Endothelial cell of umbilical vein (primary cell): Measurements from ENCODE around the gene GNAT1. TPM values are rescaled to one million over a fixed set of nuclear protein-coding genes. Genes with fewer than 3 reads are reported as not detected.

Experiments used
- BruUV-seq: library from RNA; stranded (reverse); fragments of 400-500 nt; replicated peaks from 2 replicates; lab custom pipeline; 2021; lab: Mats Ljungman, UMichigan
- CTCF ChIA-PET: fragments of 300-600, 350-600 bp; sonication (Branson Sonifier 250); formaldehyde crosslinking; loops from one replicate; lab custom pipeline; 2021; ENCODE audit warnings: antibody characterized with exemption, inconsistent platforms; lab: Charles Lee
- POLR2A ChIA-PET: fragments of 300-600, 350-600 bp; sonication (Branson Sonifier 250); formaldehyde crosslinking; loops from one replicate; lab custom pipeline; 2021; ENCODE audit warnings: antibody characterized with exemption, inconsistent platforms; lab: Charles Lee
- DNase-seq: peaks from one replicate; pipeline ENCODE4 v3.0.0-alpha.2; 2011; ENCODE audit warnings: low read depth, low spot score
- FAIRE-seq: peaks from 2 replicates; lab custom pipeline; 2011; peaks lifted over from hg19 to GRCh38; lab: Jason Lieb, UNC
- H2AFZ ChIP-seq: 2 replicates; pipeline ENCODE4 v1.6.0; 2012; ENCODE audit warnings: low read depth, low read length, control low read depth, inconsistent platforms
- H3K27ac ChIP-seq: 2 replicates; pipeline ENCODE4 v1.5.1; 2011; ENCODE audit warnings: low read depth, mild to moderate bottlenecking, control low read depth, low read length, moderate library complexity; ENCODE audit not compliant: insufficient read depth
- H3K27me3 ChIP-seq, 2 experiments: 2 replicates each; pipeline versions ENCODE4 v1.6.0 to v1.6.1; 2011; ENCODE audit warnings: low read length in 2 of 2, mixed read lengths in 1 of 2; ENCODE audit not compliant: control insufficient read depth in 2 of 2, insufficient read depth in 2 of 2
- H3K36me3 ChIP-seq, 2 experiments: 2 replicates in 1 of 2; 3 replicates in 1 of 2; pipeline ENCODE4 v1.5.1; 2011; ENCODE audit warnings: low read length in 2 of 2, mild to moderate bottlenecking in 1 of 2, moderate library complexity in 1 of 2; ENCODE audit not compliant: control insufficient read depth in 2 of 2, insufficient read depth in 2 of 2; ENCODE audit errors: extremely low read depth in 1 of 2
- H3K4me1 ChIP-seq: 3 replicates; pipeline ENCODE4 v1.5.1; 2011; ENCODE audit warnings: mild to moderate bottlenecking, low read length; ENCODE audit not compliant: control insufficient read depth, insufficient read depth; ENCODE audit errors: extremely low read depth
- H3K4me2 ChIP-seq: 2 replicates; pipeline ENCODE4 v1.6.1; 2011; ENCODE audit warnings: low read length, control low read depth, mixed read lengths; ENCODE audit not compliant: insufficient read depth
- H3K4me3 ChIP-seq, 3 experiments: fragments of 200-600 bp in 1 of 3; sonication (generic), shearing (Covaris generic) in 1 of 3; replicated peaks in 1 of 3; 2 replicates each; pipeline ENCODE4 v1.5.1; 2011 to 2016; ENCODE audit warnings: control low read depth in 3 of 3, low read length in 3 of 3, mild to moderate bottlenecking in 2 of 3, inconsistent platforms in 1 of 3, low read depth in 1 of 3, moderate library complexity in 1 of 3; ENCODE audit not compliant: insufficient read depth in 1 of 3
- H3K79me2 ChIP-seq: 2 replicates; pipeline ENCODE4 v1.6.0; 2012; ENCODE audit warnings: low read length, inconsistent platforms; ENCODE audit not compliant: control insufficient read depth, insufficient read depth
- H3K9ac ChIP-seq: replicated peaks from 2 replicates; pipeline ENCODE3; 2011; ENCODE audit warnings: low read length, control low read depth; ENCODE audit not compliant: insufficient read depth; ENCODE audit errors: extremely low read depth
- H3K9me1 ChIP-seq: replicated peaks from 3 replicates; pipeline ENCODE4 v1.6.0; 2011; ENCODE audit warnings: mild to moderate bottlenecking, low read length; ENCODE audit not compliant: control insufficient read depth, insufficient read depth; ENCODE audit errors: extremely low read depth
- H3K9me3 ChIP-seq: replicated peaks from 2 replicates; pipeline ENCODE4 v1.5.1; 2012; ENCODE audit warnings: low read length, inconsistent platforms; ENCODE audit not compliant: control insufficient read depth, insufficient read depth
- H4K20me1 ChIP-seq: replicated peaks from 2 replicates; pipeline ENCODE3; 2011; ENCODE audit warnings: mild to moderate bottlenecking, low read length; ENCODE audit not compliant: control insufficient read depth, insufficient read depth; ENCODE audit errors: extremely low read depth
- FOS ChIP-seq: IDR thresholded peaks from 2 replicates; pipeline ENCODE4 v1.6.1; 2011; ENCODE audit warnings: mild to moderate bottlenecking, low read length, moderate library complexity, borderline replicate concordance; ENCODE audit not compliant: insufficient read depth
- POLR2A ChIP-seq: IDR thresholded peaks from 2 replicates; pipeline ENCODE4 v1.6.1; 2012; ENCODE audit warnings: low read depth, mild to moderate bottlenecking, control low read depth, low read length
- dilution Hi-C: fragments of 300-500 bp; cut with MboI; formaldehyde crosslinking; loops from one replicate; pipeline ENCODE4 v1.15.0; 2019; ENCODE audit warnings: low sequenced_read_pairs; ENCODE audit not compliant: extremely low pct_ligation_motif_present
- intact Hi-C: fragments of 100-400 bp; cut with micrococcal nuclease; formaldehyde crosslinking; loops from one replicate; pipeline ENCODE4 v1.10.0; 2022
- microRNA counts: library from miRNA; unstranded; fragments of <30 nt; microRNA quantifications from one replicate; lab custom pipeline; 2016
- microRNA-seq: library from miRNA; unstranded; fragments of <30 nt; microRNA quantifications from one replicate; pipeline ENCODE4 v1.2.0, GENCODE V29; 2021; ENCODE audit warnings: borderline number of aligned reads, borderline replicate concordance
- polyA plus RNA-seq, 4 experiments: library from polyadenylated mRNA; depleted of rRNA in 3 of 4; stranded (reverse) in 3 of 4; unstranded in 1 of 4; fragments of >200 nt; gene quantifications; 2 replicates each; pipeline versions ENCODE4 v1.2.1 to v1.2.3, GENCODE V29; 2011 to 2012; ENCODE audit warnings: missing spikeins in 1 of 4
- small RNA-seq: library from RNA; depleted of rRNA; stranded (forward); fragments of <200 nt; gene quantifications from one replicate; pipeline ENCODE3, GENCODE V24; 2012; ENCODE audit warnings: low replicate concordance, low read depth; ENCODE audit not compliant: insufficient read depth, insufficient read length
- total RNA-seq: library from RNA; stranded (reverse); gene quantifications from 2 replicates; pipeline ENCODE4 v1.2.3, GENCODE V29; 2021
- TF ChIP-seq, protein P1 (sequence below): IDR thresholded peaks from 2 replicates; pipeline ENCODE4 v1.6.1; 2011; ENCODE audit not compliant: insufficient read depth, insufficient read length

Gene GNAT1
- total and polyA plus RNA-seq, 2 donors (not counting 3 experiments of a cell fraction or from before 2014, with no cell fraction given) = 0.77 TPM; not detected in 1

GRCh38 chr3:50246517-50246954 lies 55.1 kb downstream of the GNAT1 start:
- peaks cover 4 to 29% of the 10 kb centered on the region in 2 experiments for H3K36me3 ChIP-seq
- POLR2A ChIA-PET = interaction anchor here (0.8 to 1.9 kb wide), 5 partner anchors 10 to 82 kb away, joined by 3 to 14 read pairs (median 3); partner anchors contain the start of genes GNAI2, SEMA3B and TUSC2
- peak overlapping the region; percentile 86 for H3K27ac ChIP-seq
- TF ChIP-seq, protein P1, sequence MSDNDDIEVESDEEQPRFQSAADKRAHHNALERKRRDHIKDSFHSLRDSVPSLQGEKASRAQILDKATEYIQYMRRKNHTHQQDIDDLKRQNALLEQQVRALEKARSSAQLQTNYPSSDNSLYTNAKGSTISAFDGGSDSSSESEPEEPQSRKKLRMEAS = peak; percentile 12
- TF ChIP-seq FOS = peak; percentile 10
- no peak for TF ChIP-seq POLR2A
- intact Hi-C loops = loop anchor here (1.0 to 2.0 kb wide), 5 partner anchors 8 to 27 kb away; no protein-coding TSS in a partner anchor
- no peak overlapping the region for H2AFZ ChIP-seq
- peak overlapping the region; percentile 56 for H3K9ac ChIP-seq
- H3K4me3 ChIP-seq = no peak overlapping the region
- dilution Hi-C loops = no loop called here
- no peaks in the 10 kb centered on the region for H4K20me1 ChIP-seq
- H3K79me2 ChIP-seq = peaks cover 91% of the 10 kb centered on the region
- no peaks in the 10 kb centered on the region for H3K27me3 ChIP-seq
- peaks cover 90% of the 10 kb centered on the region for H3K4me1 ChIP-seq
- BruUV-seq = no TSS peak
- H3K4me2 ChIP-seq = peak overlapping the region; percentile 32
- peak; percentile 78 for DNase-seq
- CTCF ChIA-PET = interaction anchor here (0.5 to 3.7 kb wide), 25 partner anchors 9 to 407 kb away, joined by 3 to 134 read pairs (median 6); partner anchors contain the start of genes GNAI2, GNAT1 and IFRD2
- H3K9me1 ChIP-seq = no peaks in the 10 kb centered on the region
- H3K9me3 ChIP-seq = no peaks in the 10 kb centered on the region
- no peak for FAIRE-seq

MicroRNAs encoded within 50 kb of the gene (microRNA counts, 767-probe panel; counts per million panel counts)
- microRNA hsa-miR-566 (lab: Ali Mortazavi, UCI) = 723 counts per million, percentile 96 among the panel's probes with 10 or more counts

Small RNAs within 50 kb of the gene (microRNA-seq; reads per million reads assigned to microRNA genes)
- gene MIR566 (not detected), gene MIR5787 (not detected)

Small RNAs within 50 kb of the gene (small RNA-seq; reads per million reads assigned to genes)
- gene MIR566 (not detected), gene MIR5787 (not detected)

Other genes with a start within 250 kb of the GNAT1 start
- gene RBM5, start 102.7 kb upstream of the GNAT1 start, total RNA-seq = 188 and 190 TPM in 2 replicates
- 218 and 281 TPM in 2 replicates for gene RBM5, start 102.7 kb upstream of the GNAT1 start, polyA plus RNA-seq
- 99.1 and 143 TPM in 2 replicates for gene SEMA3F, start 36.3 kb upstream of the GNAT1 start, total RNA-seq
- gene SEMA3F, start 36.3 kb upstream of the GNAT1 start, polyA plus RNA-seq = 64.8 and 65.8 TPM in 2 replicates
- 0.60 and 0.65 TPM in 2 replicates for gene SLC38A3, start 13.7 kb downstream of the GNAT1 start, total RNA-seq
- 0.94 and 1.1 TPM in 2 replicates for gene SLC38A3, start 13.7 kb downstream of the GNAT1 start, polyA plus RNA-seq
- 767 and 773 TPM in 2 replicates for gene GNAI2, start 44.6 kb downstream of the GNAT1 start, total RNA-seq
- 1,875 and 2,290 TPM in 2 replicates for gene GNAI2, start 44.6 kb downstream of the GNAT1 start, polyA plus RNA-seq
- 0.97 and 1.5 TPM in 2 replicates for gene SEMA3B, start 77.5 kb downstream of the GNAT1 start, total RNA-seq
- 1.2 and 1.4 TPM in 2 replicates for gene SEMA3B, start 77.5 kb downstream of the GNAT1 start, polyA plus RNA-seq
- not detected in 2 replicates for gene LSMEM2, start 87.5 kb downstream of the GNAT1 start, total RNA-seq
- gene LSMEM2, start 87.5 kb downstream of the GNAT1 start, polyA plus RNA-seq = not detected in 2 replicates
- 109 and 111 TPM in 2 replicates for gene IFRD2, start 100.8 kb downstream of the GNAT1 start, total RNA-seq
- 99.4 and 101 TPM in 2 replicates for gene IFRD2, start 100.8 kb downstream of the GNAT1 start, polyA plus RNA-seq
- 3.8 and 4.8 TPM in 2 replicates for gene HYAL3, start 107.8 kb downstream of the GNAT1 start, total RNA-seq
- 11.5 and 12.8 TPM in 2 replicates for gene HYAL3, start 107.8 kb downstream of the GNAT1 start, polyA plus RNA-seq
- 9.0 and 9.7 TPM in 2 replicates for gene NAA80, start 107.8 kb downstream of the GNAT1 start, total RNA-seq
- 13.1 and 17.7 TPM in 2 replicates for gene NAA80, start 107.8 kb downstream of the GNAT1 start, polyA plus RNA-seq
- 1.6 and 2.2 TPM in 2 replicates for gene HYAL1, start 112.0 kb downstream of the GNAT1 start, total RNA-seq
- 3.3 and 3.8 TPM in 2 replicates for gene HYAL1, start 112.0 kb downstream of the GNAT1 start, polyA plus RNA-seq
- gene HYAL2, start 131.1 kb downstream of the GNAT1 start, total RNA-seq = 266 and 279 TPM in 2 replicates
- gene HYAL2, start 131.1 kb downstream of the GNAT1 start, polyA plus RNA-seq = 970 and 1,145 TPM in 2 replicates
- gene TUSC2, start 136.6 kb downstream of the GNAT1 start, total RNA-seq = 30.0 and 31.0 TPM in 2 replicates
- 84.8 and 89.0 TPM in 2 replicates for gene TUSC2, start 136.6 kb downstream of the GNAT1 start, polyA plus RNA-seq
- 27.0 and 31.9 TPM in 2 replicates for gene RASSF1, start 149.2 kb downstream of the GNAT1 start, total RNA-seq
- gene RASSF1, start 149.2 kb downstream of the GNAT1 start, polyA plus RNA-seq = 52.2 and 59.7 TPM in 2 replicates
- 0.38 and 0.51 TPM in 2 replicates for gene ZMYND10, start 154.1 kb downstream of the GNAT1 start, total RNA-seq
- 0.25 and 0.33 TPM in 2 replicates for gene ZMYND10, start 154.1 kb downstream of the GNAT1 start, polyA plus RNA-seq
- 13.4 and 14.5 TPM in 2 replicates for gene NPRL2, start 159.2 kb downstream of the GNAT1 start, total RNA-seq
- gene NPRL2, start 159.2 kb downstream of the GNAT1 start, polyA plus RNA-seq = 30.6 and 33.5 TPM in 2 replicates
- 13.6 and 16.3 TPM in 2 replicates for gene CYB561D2, start 159.3 kb downstream of the GNAT1 start, total RNA-seq
- gene CYB561D2, start 159.3 kb downstream of the GNAT1 start, polyA plus RNA-seq = 46.0 and 55.8 TPM in 2 replicates
- 43.2 and 44.7 TPM in 2 replicates for gene TMEM115, start 167.9 kb downstream of the GNAT1 start, total RNA-seq
- 65.5 and 90.1 TPM in 2 replicates for gene TMEM115, start 167.9 kb downstream of the GNAT1 start, polyA plus RNA-seq